ENCODE data around the gene FBLN2. TPM values are rescaled to one million over a fixed set of nuclear protein-coding genes. Genes with fewer than 3 reads are reported as not detected.

The FBLN2 gene
- polyA plus RNA-seq, 1 donor (not counting 4 experiments of a cell fraction or from before 2014, with no cell fraction given), result 0.72 TPM

- H3K27me3 ChIP-seq (ENCODE audit: control insufficient read depth, extremely low read depth, insufficient read depth, low read length), result no peaks in the 10 kb centered on the region
- H3K4me2 ChIP-seq (ENCODE audit: control insufficient read depth, extremely low read depth, insufficient read depth, low read depth, low read length), result no peak overlapping the region
- H2AFZ ChIP-seq (ENCODE audit: control insufficient read depth, low read length), result no peak overlapping the region
- no peaks in the 10 kb centered on the region for H3K36me3 ChIP-seq (ENCODE audit: control insufficient read depth in 2 of 2, extremely low read depth in 1 of 2, insufficient read depth in 2 of 2, low read length in 2 of 2)
- H3K79me2 ChIP-seq (ENCODE audit: control insufficient read depth, insufficient read depth, low read length), result no peaks in the 10 kb centered on the region
- no peak for DNase-seq (ENCODE audit: low read depth, low spot score)
- dilution Hi-C loops (cut with MboI; ENCODE audit: extremely low pct_ligation_motif_present, low sequenced_read_pairs), result no loop called here
- no peak overlapping the region for H3K4me3 ChIP-seq (ENCODE audit: control insufficient read depth in 2 of 3, extremely low read depth in 1 of 3, insufficient read depth in 2 of 3, low read depth in 1 of 3, low read length in 3 of 3)
- TF ChIP-seq CTCF (optimal IDR thresholded peaks at IDR 0.05 in 1 of 3, IDR thresholded peaks at IDR 0.05 in 1 of 3, conservative IDR thresholded peaks at IDR 0.05 in 1 of 3; ENCODE audit: extremely low read depth in 1 of 3, insufficient read depth in 2 of 3, low read length in 3 of 3) (no peak), EZH2 (IDR thresholded peaks at IDR 0.05; ENCODE audit: low read length) (no peak)
- peaks cover 28% of the 10 kb centered on the region for H3K4me1 ChIP-seq (ENCODE audit: control insufficient read depth, extremely low read depth, insufficient read depth, low read length)
- H3K27ac ChIP-seq (ENCODE audit: control insufficient read depth, insufficient read depth, low read length), result no peak overlapping the region
- H3K9me1 ChIP-seq (ENCODE audit: control insufficient read depth, extremely low read depth, insufficient read depth, low read length), result no peaks in the 10 kb centered on the region
- no peaks in the 10 kb centered on the region for H3K9me3 ChIP-seq (ENCODE audit: control insufficient read depth, low read depth, low read length)
- H3K9ac ChIP-seq (ENCODE audit: control insufficient read depth, extremely low read depth, insufficient read depth, low read length), result no peak overlapping the region
- no peaks in the 10 kb centered on the region for H4K20me1 ChIP-seq (ENCODE audit: control insufficient read depth, extremely low read depth, insufficient read depth, low read length)
- no peak for FAIRE-seq
Observed at GRCh38 chr3:13532085-13532484, 16.8 kb upstream of the FBLN2 start.

DNA sequence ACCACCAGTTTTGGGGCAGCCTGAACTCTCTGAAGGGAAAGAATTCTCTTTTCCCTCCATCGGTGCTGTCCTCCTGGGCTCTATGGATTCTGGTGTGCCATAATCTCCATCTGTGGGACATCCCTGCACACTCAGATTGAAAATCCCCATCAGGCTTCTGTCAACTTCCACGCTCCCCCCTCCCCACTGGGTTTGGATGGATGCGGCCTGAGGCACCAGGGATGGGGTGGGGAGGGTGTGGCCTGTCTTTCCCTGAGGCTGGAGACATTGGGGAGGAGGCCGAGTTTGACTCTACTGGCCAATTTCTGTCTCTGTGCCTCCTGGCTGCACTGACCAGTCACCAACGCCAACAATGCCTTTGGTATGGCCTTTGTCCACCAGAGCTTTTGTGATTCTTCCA lies 16.3 kb upstream of the FBLN2 start:
- TF ChIP-seq CTCF (optimal IDR thresholded peaks at IDR 0.05 in 1 of 3, IDR thresholded peaks at IDR 0.05 in 1 of 3, conservative IDR thresholded peaks at IDR 0.05 in 1 of 3; ENCODE audit: extremely low read depth in 1 of 3, insufficient read depth in 2 of 3, low read length in 3 of 3) (no peak), EZH2 (IDR thresholded peaks at IDR 0.05; ENCODE audit: low read length) (no peak)
- Histone ChIP-seq H3K4me2 (ENCODE audit: control insufficient read depth, extremely low read depth, insufficient read depth, low read depth, low read length) (no peak overlapping the region), H3K9ac (ENCODE audit: control insufficient read depth, extremely low read depth, insufficient read depth, low read length) (no peak overlapping the region), H3K9me1 (ENCODE audit: control insufficient read depth, extremely low read depth, insufficient read depth, low read length) (no peaks in the 10 kb centered on the region), H3K9me3 (ENCODE audit: control insufficient read depth, low read depth, low read length) (no peaks in the 10 kb centered on the region), H3K4me3 (ENCODE audit: control insufficient read depth in 2 of 3, extremely low read depth in 1 of 3, insufficient read depth in 2 of 3, low read depth in 1 of 3, low read length in 3 of 3) (no peak overlapping the region), H2AFZ (ENCODE audit: control insufficient read depth, low read length) (no peak overlapping the region), H3K27ac (ENCODE audit: control insufficient read depth, insufficient read depth, low read length) (no peak overlapping the region), H3K79me2 (ENCODE audit: control insufficient read depth, insufficient read depth, low read length) (no peaks in the 10 kb centered on the region), H3K27me3 (ENCODE audit: control insufficient read depth, extremely low read depth, insufficient read depth, low read length) (no peaks in the 10 kb centered on the region), H3K4me1 (ENCODE audit: control insufficient read depth, extremely low read depth, insufficient read depth, low read length) (peaks cover 33% of the 10 kb centered on the region), H4K20me1 (ENCODE audit: control insufficient read depth, extremely low read depth, insufficient read depth, low read length) (no peaks in the 10 kb centered on the region), H3K36me3 (ENCODE audit: control insufficient read depth in 2 of 2, extremely low read depth in 1 of 2, insufficient read depth in 2 of 2, low read length in 2 of 2) (no peaks in the 10 kb centered on the region)
- no peak for FAIRE-seq
- dilution Hi-C loops (cut with MboI; ENCODE audit: extremely low pct_ligation_motif_present, low sequenced_read_pairs), result no loop called here
- DNase-seq (ENCODE audit: low read depth, low spot score), result no peak

All from keratinocyte (primary cell).